ENCODE data around the gene ATP6V1F.

GRCh38 chr7:128829391-128830166, 33.1 kb upstream of the ATP6V1F start:
- peak in 1 of 4 experiments; percentile 10 for TF ChIP-seq CTCF (IDR thresholded peaks at IDR 0.05)
- no peak for TF ChIP-seq POLR2A (IDR thresholded peaks at IDR 0.05)
